Activated B cell treated with CpG ODN at 0.5 μM for 24 hours (primary cell): ENCODE data around the gene CHRND. TPM values are rescaled to one million over a fixed set of nuclear protein-coding genes. Genes with fewer than 3 reads are reported as not detected.
A peak's percentile ranks its signal among the peaks of the same experiment; 100 is the strongest.

Experiments
- ATAC-seq: fragments of 200-7000 bp; cut with Tn5 transposase; one replicate; pipeline ENCODE4 v1.10.0; 2021; ENCODE audit warnings: low read depth, mild to moderate bottlenecking, moderate library complexity
- CTCF ChIA-PET: fragments of 350-600 bp; sonication (Branson Sonifier 250); formaldehyde crosslinking; loops from one replicate; lab custom pipeline; 2021; ENCODE audit warnings: antibody characterized with exemption; lab: Charles Lee
- POLR2A ChIA-PET: fragments of 350-600 bp; sonication (Branson Sonifier 250); formaldehyde crosslinking; loops from one replicate; lab custom pipeline; 2021; ENCODE audit warnings: antibody characterized with exemption; lab: Charles Lee
- DNase-seq: peaks from one replicate; pipeline ENCODE4 v3.0.0; 2022
- H3K27ac Mint-ChIP-seq: one replicate; pipeline ENCODE4 v1.8.0; 2020; ENCODE audit warnings: mixed read lengths
- H3K27me3 Mint-ChIP-seq: one replicate; pipeline ENCODE4 v1.8.0; 2021; ENCODE audit warnings: mixed read lengths
- H3K36me3 Mint-ChIP-seq: one replicate; pipeline ENCODE4 v1.8.0; 2021; ENCODE audit warnings: low read depth, mixed read lengths
- H3K4me1 Mint-ChIP-seq: one replicate; pipeline ENCODE4 v1.8.0; 2021; ENCODE audit warnings: mixed read lengths
- H3K4me3 Mint-ChIP-seq: one replicate; pipeline ENCODE4 v1.8.0; 2020; ENCODE audit warnings: mild to moderate bottlenecking, mixed read lengths
- H3K9me3 Mint-ChIP-seq: one replicate; pipeline ENCODE4 v1.8.0; 2020; ENCODE audit warnings: mixed read lengths
- intact Hi-C: fragments of 100-400 bp; cut with micrococcal nuclease; formaldehyde crosslinking; loops from one replicate; pipeline ENCODE4 v1.15.1; 2024
- total RNA-seq: library from RNA; stranded (reverse); gene quantifications from 2 replicates; pipeline ENCODE4 v1.2.3, GENCODE V29; 2022
- TF ChIP-seq, protein P1 (sequence below): fragments of 200-600 bp; IDR thresholded peaks from one replicate; pipeline ENCODE4 v1.8.0; 2022; ENCODE audit warnings: antibody characterized with exemption, mild to moderate bottlenecking

CHRND gene
- total RNA-seq, 1 donor from 2014 or later: not detected

DNA sequence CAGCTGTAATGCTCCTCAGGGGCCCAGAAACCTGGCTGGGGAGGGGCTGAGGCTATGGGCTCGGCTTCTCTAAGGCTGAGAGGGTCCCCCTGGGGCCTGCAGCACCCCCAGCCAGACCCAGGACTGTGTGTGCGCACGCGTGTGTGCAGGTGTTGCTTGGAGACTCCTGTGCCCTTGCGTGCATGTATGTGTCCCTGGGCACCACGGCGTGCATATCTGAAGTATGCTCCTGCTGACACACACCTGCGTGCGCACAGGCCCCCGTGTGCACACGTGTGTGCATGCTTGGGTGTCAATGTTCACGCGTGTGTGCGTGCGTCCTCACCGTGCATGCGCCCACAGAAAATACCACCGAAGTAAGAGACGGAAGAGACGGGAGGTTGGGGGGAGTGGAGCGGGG, 23.4 kb upstream of the CHRND start:
- peak; percentile 47 for ATAC-seq
- POLR2A ChIA-PET: no interaction called here

DNA sequence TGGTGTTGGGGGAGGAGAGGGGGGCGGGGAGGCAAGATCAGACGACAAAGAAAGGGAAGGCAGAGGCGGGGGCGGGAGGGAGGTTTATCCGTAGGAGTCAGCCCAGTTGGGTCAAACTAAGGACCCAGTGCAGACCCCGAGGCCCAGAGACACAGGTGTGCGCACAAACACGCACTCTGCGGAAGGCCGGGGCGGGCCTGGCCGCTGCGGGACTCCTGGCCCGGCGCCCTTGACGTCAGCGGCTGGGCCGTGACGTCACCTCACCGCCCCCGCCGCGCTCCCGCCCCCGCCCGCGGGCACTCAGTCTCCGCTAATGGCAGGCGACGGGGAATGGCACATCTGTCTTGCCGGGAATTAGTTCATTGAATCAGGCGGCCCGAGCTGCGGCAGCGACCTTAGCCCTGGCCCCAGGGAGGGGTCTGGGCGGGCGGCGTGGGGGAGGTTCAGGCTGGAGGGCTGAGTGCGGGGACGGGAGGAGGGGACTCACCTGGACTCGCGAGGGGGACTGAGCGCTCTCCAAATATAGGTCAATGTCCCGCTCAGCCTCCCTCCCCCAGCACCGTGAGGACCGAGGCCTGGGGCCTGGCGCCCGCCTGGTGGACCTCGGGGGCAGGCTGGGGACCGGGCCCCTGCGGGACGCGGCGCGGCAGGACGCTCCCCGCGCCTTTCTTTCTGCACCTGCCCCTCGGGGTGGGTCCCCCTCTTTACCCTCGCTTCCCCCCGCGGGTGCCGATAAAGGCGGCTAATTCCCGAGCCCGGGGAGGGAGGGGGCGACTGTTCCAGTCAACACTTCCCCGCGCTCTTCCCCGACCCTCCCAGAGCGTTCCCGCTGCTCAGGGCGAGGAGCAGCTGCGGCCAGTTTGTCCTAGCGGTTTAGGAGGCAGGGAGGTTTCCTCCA, 22.8 kb upstream of the CHRND start:
- Mint-ChIP-seq H3K9me3 (no peaks in the 10 kb centered on the region), H3K27ac (no peak overlapping the region), H3K27me3 (peaks cover 45% of the 10 kb centered on the region), H3K36me3 (no peaks in the 10 kb centered on the region), H3K4me1 (peaks cover 8% of the 10 kb centered on the region), H3K4me3 (peak overlapping the region; percentile 50)
- ATAC-seq: peak; percentile 50
- intact Hi-C loops: no loop called here
- TF ChIP-seq, protein P1, sequence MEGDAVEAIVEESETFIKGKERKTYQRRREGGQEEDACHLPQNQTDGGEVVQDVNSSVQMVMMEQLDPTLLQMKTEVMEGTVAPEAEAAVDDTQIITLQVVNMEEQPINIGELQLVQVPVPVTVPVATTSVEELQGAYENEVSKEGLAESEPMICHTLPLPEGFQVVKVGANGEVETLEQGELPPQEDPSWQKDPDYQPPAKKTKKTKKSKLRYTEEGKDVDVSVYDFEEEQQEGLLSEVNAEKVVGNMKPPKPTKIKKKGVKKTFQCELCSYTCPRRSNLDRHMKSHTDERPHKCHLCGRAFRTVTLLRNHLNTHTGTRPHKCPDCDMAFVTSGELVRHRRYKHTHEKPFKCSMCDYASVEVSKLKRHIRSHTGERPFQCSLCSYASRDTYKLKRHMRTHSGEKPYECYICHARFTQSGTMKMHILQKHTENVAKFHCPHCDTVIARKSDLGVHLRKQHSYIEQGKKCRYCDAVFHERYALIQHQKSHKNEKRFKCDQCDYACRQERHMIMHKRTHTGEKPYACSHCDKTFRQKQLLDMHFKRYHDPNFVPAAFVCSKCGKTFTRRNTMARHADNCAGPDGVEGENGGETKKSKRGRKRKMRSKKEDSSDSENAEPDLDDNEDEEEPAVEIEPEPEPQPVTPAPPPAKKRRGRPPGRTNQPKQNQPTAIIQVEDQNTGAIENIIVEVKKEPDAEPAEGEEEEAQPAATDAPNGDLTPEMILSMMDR: no peak
- peak; percentile 39 for DNase-seq
- ChIA-PET POLR2A (no interaction called here), CTCF (no interaction called here)

More for the DNA sequence above, 23.4 kb upstream of the CHRND start:
- H3K27ac Mint-ChIP-seq: no peak overlapping the region
- peak overlapping the region; percentile 74 for H3K4me3 Mint-ChIP-seq
- TF ChIP-seq, protein P1: no peak
- H3K36me3 Mint-ChIP-seq: no peaks in the 10 kb centered on the region
- no peak for DNase-seq
- intact Hi-C loops: no loop called here
- H3K4me1 Mint-ChIP-seq: peaks cover 8% of the 10 kb centered on the region
- no peaks in the 10 kb centered on the region for H3K9me3 Mint-ChIP-seq
- peaks cover 46% of the 10 kb centered on the region for H3K27me3 Mint-ChIP-seq
- CTCF ChIA-PET: no interaction called here

DNA sequence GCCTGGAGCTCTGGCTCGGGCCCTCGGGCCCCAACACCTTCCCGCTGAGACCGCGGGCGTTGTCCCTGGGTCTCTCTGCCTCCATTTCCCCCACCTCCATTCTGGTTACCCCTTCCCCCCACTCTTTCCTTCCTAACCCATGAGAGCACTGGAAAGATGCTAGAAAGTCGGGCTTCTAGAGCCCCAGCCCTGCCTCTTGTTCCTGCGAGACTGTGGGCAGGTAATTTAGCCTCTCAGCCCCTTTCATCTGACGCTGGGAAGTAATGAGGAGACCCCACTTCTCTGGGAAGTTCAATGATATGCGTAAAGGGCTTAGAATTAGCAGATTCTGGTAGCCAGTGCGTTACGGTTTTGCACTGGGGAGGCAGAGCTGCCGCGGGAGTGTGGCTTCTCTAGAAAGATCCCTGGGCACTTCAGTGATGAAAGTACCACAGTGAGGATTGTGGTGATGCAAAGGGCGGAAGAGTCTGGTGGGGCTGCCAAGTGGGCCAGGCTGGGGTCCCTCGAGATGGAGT, 22.1 kb upstream of the CHRND start:
- POLR2A ChIA-PET: no interaction called here
- intact Hi-C loops: no loop called here
- DNase-seq (no peak), ATAC-seq (no peak)
- H3K27me3 Mint-ChIP-seq: peaks cover 45% of the 10 kb centered on the region
- TF ChIP-seq, protein P1: no peak
- H3K9me3 Mint-ChIP-seq: no peaks in the 10 kb centered on the region
- H3K4me3 Mint-ChIP-seq: peak overlapping the region; percentile 41
- H3K4me1 Mint-ChIP-seq: peaks cover 8% of the 10 kb centered on the region
- H3K27ac Mint-ChIP-seq: no peak overlapping the region
- H3K36me3 Mint-ChIP-seq: no peaks in the 10 kb centered on the region
- CTCF ChIA-PET: interaction anchor here (0.6 kb wide), 1 partner anchor 15 kb away, joined by 3 read pairs; no protein-coding TSS in a partner anchor

DNA sequence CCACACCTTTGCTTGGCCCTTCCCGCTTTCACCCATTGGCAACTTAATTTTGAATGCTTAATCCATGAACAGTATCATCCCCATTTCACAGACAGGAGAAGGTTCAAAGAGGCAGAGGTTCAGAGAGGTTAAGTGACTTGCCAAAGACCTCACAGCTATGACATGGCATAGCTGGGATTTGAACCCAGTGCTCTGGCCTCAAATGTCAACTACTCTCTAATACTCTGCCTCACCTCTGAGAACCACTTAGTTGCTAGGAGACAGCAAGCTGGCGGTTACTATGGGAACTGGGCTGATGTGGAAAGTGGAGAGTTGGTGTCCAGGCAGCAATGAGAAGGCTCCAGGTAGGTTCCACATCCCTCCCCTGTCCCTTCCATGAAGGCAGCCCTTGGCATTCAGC, 21.5 kb upstream of the CHRND start:
- intact Hi-C loops: no loop called here
- H3K27ac Mint-ChIP-seq: no peak overlapping the region

DNA sequence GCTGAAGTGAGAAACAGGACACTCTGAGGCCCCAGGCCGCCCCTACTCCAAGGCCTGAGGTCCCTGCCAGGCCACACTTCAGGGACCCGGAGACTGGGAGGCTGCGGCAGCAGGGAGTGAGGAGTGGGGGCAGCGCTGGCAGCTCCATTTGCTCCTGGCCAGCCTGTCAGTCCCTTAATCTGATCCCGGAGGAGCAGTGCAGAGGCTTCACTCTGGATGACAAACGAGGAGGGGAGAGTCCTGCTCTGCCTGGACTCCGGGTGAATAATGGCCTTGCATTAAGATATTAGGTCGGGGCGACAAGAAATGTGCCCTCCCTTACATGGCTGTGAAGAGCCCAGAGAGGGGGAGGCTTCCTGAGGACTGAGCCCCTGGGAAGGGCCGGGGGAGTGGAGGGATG, 20.1 kb upstream of the CHRND start:
- no peak overlapping the region for H3K27ac Mint-ChIP-seq
- peaks cover 8% of the 10 kb centered on the region for H3K4me1 Mint-ChIP-seq
- no peak overlapping the region for H3K4me3 Mint-ChIP-seq

More for the DNA sequence above, 21.5 kb upstream of the CHRND start:
- CTCF ChIA-PET: interaction anchor here (0.6 kb wide), 1 partner anchor 15 kb away, joined by 3 read pairs; no protein-coding TSS in a partner anchor
- Mint-ChIP-seq H3K27me3 (peaks cover 45% of the 10 kb centered on the region), H3K4me1 (peaks cover 8% of the 10 kb centered on the region), H3K36me3 (no peaks in the 10 kb centered on the region), H3K4me3 (no peak overlapping the region), H3K9me3 (no peaks in the 10 kb centered on the region)
- TF ChIP-seq, protein P1: no peak
- POLR2A ChIA-PET: no interaction called here
- DNase-seq: no peak
- no peak for ATAC-seq

More for the DNA sequence above, 20.1 kb upstream of the CHRND start:
- ChIA-PET POLR2A (no interaction called here), CTCF (no interaction called here)
- Mint-ChIP-seq H3K36me3 (no peaks in the 10 kb centered on the region), H3K9me3 (no peaks in the 10 kb centered on the region), H3K27me3 (peaks cover 41% of the 10 kb centered on the region)
- intact Hi-C loops: no loop called here
- DNase-seq (no peak), ATAC-seq (no peak)
- TF ChIP-seq, protein P1: no peak
